Measurements from ENCODE around the gene RPL39.
"Not testable (repeated sequence)": the region's sequence is repeated elsewhere in the genome, so short reads cannot be mapped to it uniquely, and the experiment has no call there.

RPL39 gene

DNA sequence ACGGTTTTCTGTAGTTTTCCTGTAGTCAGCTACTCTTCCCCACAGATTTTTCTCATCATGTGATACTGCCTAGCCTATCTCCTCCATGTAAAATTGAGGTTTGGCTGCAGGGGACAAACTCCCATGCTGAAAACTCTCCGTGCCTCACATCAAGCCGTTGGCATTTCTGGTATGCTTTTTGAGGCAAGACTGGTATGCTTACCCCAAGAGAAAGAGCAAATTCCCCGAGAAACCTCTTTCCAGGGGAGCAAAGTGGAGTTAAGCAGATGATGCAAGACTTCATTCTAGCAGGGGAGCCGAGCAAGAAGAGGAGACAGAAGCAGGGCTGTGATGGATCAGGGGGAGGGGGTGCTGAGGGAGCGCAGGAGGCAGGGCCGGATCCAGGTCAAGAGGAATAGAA is 28.2 kb downstream of the RPL39 start:
- no peak for DNase-seq (ENCODE audit: low spot score)

DNA sequence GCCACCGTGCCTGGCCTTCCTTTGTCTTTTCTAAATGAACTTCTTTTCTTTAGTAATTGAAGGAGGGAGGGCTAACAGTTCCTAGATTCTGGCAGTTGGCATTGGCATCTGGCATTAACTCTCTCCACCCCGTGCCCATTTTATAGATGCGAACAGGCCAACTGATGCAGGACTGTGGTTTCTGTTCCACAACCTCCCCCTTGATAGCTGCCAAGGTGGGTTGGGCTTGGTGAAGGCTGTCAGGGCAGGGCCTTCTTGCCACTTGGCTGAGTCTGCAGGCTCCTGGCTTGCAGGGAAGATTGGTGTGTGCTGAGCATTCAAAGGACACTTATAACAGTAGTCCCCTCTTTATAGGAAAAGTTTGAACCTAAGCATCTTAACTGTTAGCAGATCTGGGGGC is 28.7 kb downstream of the RPL39 start:
- no peak for DNase-seq (ENCODE audit: low spot score)

DNA sequence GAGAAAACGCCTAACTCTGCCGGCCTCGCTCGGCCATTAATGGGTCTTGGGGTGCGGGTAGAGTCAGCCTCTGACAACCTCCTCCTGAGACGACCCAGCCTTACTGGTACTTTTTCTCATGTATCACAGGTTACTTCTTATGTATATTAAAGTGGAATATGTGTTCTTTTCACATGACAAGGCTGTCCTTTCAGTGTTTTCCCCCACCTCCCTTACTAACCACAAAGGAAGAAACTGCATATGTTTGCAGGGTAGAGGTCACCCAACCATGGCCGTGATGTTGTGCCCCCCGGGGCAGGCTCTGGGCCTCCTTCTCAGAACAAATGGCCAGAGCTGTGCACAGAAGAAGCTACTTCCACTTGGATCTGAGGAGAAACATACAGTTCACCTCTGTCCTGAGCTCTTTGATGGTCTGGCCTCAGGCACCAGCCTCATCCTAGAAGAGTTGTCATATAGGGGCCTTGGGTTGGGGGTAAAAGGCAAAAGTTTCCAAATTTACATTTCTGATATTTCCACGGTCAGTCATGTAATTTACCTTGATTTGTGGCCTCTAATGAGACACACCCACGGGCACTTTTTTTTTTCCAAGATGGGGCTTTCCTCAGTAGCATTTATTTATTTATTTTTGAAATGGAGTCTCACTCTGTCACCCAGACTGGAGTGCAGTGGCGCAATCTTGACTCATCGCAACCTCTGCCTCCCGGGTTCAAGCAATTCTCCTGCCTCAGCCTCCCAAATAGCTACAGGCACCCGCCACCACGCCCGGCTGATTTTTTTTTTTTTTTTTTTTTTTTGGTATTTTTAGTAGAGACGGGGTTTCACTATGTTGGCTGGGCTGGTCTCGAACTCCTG is 31.2 kb downstream of the RPL39 start:
- DNase-seq (ENCODE audit: low spot score), result no peak

DNA sequence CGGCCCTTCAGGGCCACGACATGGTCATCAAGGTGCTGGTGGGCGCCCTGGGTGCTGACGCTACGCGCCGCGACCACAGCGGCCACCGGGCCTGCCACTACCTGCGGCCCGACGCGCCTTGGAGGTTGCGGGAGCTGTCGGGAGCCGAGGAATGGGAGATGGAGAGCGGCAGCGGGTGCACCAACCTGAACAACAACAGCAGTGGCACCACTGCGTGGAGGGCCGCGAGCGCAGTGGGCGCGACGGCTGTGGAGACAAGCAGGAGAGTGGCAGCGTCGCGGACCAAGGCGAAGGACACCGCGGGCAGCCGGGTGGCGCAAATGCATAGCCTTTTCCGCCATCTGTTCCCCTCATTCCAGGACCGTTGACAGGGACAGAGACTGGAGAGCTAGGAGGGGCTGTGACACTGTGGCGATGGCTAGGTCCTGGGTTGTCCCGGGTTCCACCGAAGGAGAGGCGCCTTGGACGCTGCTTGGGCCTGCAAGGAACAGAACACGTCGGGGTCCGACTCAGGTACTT is 32.1 kb downstream of the RPL39 start:
- DNase-seq (ENCODE audit: low spot score), result no peak

DNA sequence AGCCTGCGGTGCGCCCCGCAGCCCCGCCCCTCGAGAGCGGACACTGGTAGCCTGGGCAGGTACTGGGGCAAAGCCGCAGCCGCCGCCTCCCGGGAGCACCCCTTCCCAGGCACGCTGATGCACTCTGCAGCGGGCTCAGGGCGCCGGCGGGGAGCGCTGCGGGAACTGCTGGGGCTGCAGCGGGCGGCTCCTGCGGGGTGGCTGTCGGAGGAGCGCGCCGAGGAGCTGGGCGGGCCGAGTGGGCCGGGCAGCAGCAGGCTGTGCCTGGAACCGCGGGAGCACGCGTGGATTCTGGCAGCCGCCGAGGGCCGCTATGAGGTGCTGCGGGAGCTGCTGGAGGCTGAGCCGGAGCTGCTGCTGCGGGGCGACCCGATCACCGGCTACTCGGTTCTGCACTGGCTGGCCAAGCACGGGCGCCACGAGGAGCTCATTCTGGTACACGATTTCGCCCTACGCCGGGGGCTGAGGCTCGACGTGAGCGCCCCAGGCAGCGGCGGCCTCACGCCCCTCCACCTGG is 32.6 kb downstream of the RPL39 start:
- no peak for DNase-seq (ENCODE audit: low spot score)

DNA sequence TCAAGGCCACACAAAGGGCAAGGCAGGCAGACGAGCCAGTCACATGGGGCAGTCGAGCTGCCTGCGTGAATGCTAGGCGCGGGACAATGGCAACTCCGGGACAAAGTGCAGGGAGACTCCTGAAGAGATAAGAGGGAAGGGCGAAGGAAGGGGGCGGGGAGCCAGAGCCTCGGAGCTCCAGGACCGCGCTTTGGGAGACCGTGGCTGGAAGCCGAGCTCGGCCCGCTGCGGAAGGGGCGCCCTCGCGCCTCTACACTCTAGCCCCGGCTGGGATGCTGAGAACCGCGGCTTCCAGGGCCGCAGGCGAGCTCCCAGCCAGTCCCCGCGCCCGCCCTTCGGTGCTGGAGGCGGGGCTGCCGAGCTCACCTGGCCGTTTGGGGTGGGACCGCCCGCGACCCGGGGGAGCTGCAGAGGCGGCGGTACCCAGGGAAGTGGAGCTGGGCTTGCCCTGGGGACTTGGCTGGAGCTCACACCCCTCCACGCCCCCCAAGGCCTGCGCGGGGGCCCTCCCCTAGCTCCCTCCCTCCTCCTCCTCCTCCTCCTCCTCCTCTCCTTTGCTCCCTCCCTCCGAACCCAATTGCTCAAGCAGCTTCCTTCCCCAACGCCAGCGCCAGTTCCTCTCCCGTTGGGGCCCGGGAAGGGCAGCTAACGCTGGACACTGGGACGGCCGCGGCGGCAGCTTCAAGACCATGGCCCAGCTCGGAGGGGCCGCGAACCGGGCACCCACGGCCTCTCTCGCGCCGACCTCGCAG is 33.3 kb downstream of the RPL39 start, which contains the start of gene SOWAHD:
Gene SOWAHD, plus strand, starts transcription at position 610 of the 752 bp plus-strand sequence. Its CDS starts 80 bp downstream, at position 690.
- no peak for DNase-seq (ENCODE audit: low spot score)

DNA sequence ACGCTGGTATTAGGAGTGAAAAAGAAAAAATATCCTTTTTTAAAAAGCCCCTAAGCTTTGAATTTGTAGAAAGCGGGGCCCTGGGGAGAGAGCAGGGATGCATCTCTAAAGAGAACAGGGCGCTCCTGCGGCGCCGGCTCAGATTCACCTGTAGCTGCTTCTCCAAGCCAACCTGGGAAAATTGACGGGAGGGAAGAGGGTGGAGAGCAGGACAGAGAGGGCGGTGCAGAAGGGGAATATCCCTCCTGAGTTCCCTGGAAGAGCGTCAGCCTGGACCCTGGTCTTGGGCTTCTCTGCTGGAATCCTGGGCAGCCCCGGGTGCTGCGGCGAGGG is 33.8 kb downstream of the RPL39 start:
- DNase-seq (ENCODE audit: low spot score), result no peak

DNA sequence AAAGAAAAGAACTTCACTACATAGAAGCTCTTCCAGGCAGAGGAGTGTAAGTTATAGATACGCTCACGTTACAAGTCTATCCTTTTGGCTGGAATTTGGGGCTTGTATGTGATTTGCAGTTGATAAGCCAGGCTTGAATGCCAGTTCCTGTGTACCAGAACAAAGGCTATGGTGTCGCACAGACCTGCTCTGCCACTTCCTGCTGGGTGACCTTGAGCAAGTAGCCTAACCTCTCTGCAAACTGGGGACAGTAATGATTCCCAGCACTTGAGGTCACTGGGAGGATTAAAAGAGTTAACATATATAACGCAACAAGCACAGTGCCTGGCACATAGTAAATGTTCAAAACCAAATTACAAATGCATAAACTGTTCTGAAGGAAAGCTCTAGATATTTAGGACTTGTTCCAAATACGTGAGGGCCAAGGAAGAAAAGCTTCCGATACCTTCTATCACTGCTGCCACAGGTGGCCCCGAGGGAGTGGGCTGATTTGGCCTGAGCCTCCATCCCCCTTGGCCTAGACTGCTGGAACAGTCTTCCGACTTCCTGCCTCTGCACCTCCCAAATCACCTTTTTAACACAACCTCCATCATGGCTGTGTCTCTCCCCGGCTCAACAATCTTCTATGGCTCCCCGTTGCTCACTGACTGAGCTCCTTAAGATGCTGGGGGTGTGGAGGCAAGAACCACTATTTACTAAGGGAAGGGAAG is 34.3 kb downstream of the RPL39 start:
- no peak for DNase-seq (ENCODE audit: low spot score)

DNA sequence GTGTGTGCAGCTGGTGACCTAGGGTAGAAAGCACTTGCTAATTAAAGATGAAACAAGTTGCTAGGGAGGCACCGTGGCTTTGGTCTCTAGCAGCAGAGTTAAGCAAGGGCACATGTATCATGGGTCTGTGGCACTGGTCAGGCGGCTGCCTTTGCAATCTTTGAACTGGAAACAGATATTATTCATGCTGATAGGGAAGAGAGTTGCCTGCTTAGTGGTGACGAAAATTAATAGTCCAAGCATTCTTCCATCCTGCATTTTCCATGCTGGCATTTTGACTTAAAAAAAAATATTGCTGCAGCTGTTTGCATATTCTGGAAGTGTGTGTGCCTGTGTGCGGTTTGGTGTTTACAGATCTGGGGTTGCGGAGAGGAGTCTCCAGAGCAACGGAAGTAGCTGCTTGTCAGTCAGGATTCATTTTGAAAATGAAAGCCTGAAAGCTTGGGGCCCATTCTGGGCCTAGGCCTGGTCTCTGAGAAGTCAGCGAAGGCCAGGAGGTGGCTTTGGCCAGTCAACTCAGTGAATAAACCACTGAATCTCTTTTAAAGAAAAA is 35.4 kb downstream of the RPL39 start:
- no peak for DNase-seq (ENCODE audit: low spot score)

DNA sequence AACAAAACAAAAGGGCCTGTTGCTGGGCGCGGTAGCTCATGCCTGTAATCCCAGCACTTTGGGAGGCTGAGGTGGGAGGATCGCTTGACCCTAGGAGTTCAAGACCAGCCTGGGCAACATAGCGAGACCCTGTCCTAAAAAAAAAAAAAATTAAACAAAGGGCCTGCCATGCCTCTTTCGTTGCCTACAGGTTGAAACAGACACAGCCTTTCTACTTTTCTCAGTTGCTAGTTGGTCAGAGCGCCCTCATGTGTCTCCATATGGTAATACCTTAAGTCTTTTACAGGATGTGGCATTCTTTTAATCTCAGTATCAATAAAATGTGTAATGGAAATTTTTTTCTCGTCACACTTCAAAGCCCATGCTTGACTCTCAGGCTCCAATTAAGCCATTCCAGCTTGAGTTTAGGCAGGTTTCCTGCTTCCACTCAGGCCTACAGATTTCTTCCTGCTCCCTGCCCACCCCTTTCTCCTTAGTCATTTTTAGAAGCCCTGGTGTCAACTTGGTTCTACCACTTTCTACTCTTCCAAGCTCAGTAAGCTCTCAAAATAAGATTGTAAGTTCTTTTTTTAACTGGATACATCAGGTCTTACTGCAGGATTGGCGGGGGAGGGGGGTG is 37.7 kb downstream of the RPL39 start:
- DNase-seq (ENCODE audit: low spot score), result no peak

DNA sequence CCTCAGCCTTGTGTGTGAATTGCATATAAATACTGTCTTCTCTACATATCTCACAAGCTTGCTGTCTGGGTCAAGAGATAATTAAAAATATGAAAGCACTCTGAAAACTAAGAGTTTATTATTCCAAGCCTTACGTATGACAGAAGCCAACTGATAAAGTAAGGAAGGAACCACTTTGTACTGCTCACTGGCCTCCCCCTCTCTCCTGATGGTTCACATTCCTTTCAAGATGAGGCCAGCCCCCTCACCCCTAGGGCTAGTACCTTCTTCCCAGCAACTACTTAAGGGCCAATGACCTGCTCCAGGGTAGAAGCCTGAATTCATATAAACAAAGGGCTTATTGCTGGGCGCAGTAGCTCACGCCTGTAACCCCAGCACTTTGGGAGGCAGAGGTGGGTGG is 38.4 kb downstream of the RPL39 start:
- no peak for DNase-seq (ENCODE audit: low spot score)

DNA sequence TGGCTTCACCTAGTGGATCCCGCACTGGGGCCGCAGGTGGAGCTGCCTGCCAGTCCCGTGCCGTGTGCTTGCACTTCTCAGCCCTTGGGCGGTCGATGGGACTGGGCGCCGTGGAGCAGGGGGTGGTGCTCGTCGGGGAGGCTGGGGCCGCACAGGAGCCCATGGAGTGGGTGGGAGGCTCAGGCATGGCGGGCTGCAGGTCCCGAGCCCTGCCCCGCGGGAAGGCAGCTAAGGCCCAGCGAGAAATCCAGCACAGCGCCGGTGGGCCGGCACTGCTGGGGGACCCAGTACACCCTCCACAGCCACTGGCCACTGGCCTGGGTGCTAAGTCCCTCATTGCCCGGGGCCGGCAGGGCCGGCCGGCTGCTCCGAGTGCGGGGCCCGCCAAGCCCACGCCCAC is 40.7 kb downstream of the RPL39 start:
- not testable (repeated sequence) for DNase-seq (ENCODE audit: low spot score)

DNA sequence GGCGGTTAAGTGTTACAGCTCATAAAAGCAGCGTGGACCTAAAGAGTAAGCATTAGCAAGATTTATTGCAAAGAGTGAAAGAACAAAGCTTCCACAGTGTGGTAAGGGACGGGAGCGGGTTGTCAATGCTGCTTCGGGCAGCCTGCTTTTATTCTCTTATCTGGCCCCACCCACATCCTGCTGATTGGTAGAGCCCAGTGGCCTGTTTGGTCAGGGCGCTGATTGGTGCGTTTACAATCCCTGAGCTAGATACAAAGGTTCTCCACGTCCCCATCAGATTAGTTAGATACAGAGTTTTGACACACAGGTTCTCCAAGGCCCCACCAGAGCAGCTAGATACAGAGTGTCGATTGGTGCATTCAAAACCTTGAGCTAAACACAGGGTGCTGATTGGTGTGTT is 41.3 kb downstream of the RPL39 start:
- DNase-seq (ENCODE audit: low spot score), result not testable (repeated sequence)

DNA sequence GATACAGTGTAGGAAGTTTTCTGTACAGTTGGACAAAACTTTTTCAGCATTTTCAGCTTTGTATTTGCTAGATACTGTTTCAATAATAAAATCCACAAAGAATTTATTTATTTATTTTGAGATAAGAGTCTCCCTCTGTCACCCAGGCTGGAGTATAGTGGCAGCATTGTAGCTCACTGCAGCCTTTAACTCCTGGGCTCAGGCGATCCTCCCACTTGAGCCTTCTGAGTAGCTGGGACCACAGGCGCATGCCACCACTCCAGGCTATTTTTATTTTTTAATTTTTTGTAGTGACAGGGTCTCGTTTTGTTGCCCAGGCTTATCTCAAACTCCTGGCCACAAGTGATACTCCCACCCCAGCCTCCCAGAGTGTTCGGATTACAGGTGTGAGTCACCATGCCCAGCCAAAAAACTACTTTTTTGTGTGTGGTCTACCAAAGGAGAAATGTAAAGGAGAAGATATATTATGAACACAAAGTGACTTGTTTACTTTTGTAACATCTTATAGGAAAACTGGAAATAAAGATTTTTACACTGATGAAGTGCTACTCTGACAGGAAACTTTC is 46.1 kb downstream of the RPL39 start:
- no peak for DNase-seq (ENCODE audit: low spot score)

DNA sequence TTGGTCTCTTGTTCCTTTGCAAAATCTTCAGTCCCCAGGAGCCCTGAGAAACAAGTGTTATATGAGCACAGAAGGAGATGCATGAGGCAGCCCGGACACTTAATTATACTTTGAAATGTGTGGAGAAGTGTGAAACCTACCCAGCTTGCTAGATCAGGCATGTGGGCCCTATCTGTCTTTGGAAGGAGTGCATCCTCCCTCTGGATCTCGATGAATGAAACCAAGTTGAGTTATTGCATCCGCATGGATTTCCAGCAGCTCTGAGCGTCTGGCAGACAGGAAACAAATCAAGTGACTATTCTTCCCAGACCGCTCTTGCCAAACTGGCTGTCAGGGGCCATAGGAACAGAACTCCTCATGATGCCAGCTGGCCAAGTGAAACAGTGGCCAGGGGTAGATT is 52.7 kb downstream of the RPL39 start:
- no peak for DNase-seq (ENCODE audit: low spot score)

Measured in putamen (tissue), 1 donor.